Medulla oblongata (tissue), 1 donor: ENCODE data around the gene RRAS2.
"Not testable (repeated sequence)": the region's sequence is repeated elsewhere in the genome, so short reads cannot be mapped to it uniquely, and the experiment has no call there.

Source experiments
- DNase-seq: peaks from one replicate; pipeline ENCODE4 v3.0.0-alpha.2; 2015; ENCODE audit errors: extremely low spot score

RRAS2 gene

DNA sequence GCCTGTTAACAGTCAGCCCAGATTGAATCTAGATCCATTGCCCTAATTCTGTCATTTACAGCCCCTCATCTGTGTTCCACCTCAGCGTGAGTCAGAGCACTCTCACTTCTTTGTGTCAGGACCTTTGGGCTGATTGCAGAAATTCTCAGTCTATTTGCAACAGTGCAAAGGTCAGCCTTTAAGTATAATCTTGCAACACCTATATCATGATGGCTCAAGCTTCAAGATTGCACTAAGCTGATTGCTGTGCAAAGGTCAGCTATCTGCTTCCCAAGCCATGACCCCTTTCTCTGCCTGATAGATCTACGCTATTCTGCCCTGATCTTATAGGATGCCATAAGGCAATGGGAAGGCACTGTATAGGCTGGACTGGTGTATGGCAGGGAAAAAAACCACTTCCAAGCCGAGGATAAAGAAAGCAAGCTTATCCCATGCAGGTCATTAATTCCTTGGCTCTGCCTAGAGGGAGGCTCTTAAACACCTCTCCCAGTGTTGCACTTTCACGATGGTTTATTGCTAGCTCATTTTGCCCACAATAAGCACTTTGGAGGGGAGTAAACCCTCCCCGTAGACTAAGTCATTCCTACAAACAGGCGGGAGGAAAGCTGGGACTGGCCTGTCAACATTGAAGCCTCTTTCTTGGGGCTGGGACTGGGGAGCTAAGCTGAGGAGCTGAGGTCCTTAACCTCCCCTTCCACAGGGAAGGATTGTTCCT, 100.6 kb downstream of the RRAS2 start:
- no peak for DNase-seq

DNA sequence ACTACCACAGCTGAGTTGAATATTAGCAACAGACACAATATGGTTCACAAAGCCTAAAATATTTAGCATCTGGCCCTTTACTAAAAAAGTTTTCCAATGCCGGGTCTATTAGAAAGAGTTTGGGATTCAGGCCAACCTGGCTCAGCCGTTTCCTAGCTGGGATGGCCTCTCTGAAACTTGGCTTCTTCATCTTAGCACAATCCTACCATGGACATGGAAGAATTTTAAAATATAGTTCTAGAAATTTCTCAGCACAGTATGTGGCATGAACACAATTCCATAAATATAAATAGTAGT, 103.8 kb downstream of the RRAS2 start:
- no peak for DNase-seq

DNA sequence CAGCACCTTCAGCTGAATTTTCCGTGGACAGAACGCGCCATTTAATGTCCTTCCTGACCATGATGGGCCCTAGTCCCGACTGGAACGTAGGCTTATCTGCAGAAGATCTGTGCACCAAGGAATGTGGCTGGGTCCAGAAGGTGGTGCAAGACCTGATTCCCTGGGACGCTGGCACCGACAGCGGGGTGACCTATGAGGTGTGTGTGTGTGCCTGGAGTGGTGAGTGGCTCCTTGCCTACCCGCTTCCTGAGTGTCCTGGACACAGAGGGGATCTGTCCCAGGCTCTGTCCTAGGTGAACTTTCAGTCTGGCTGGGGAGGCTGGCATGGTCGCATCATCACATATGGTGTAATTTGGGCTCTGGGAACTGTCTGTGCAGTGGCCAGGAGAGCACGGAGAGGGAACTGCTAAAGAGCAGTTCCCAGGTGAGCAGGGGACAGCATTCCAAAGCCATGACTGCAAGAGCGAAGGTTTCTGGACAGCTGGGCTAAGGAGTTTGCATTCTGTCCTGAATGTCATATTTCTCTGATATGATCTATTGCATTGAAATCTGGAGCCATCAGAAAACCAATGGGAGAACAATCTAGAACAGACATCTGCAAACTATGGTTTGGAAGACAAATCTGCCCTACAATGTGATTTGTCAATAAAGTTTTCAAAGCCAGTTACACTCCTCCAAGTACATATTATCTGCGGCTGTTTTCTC, 104.3 kb downstream of the RRAS2 start:
- DNase-seq, result no peak

DNA sequence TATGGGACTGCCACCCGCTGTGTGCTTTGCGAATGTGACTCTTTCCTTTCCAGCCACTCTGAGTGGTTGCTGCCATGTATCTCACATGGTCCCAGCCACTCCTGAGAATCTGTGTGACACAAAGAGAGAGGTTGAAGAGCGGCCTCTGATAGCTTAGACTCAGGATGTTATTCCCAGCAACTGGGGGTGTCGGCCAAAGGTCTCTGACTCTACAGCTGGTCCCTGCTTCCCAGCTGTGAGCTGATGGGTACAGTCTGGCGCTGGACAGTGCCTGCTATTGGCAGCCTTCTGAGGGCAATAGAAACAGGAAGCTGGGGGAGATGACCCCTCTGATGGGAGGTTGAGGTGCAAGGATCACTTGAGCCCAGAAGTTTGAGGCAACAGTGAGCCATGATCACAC, 105.1 kb downstream of the RRAS2 start:
- no peak for DNase-seq

DNA sequence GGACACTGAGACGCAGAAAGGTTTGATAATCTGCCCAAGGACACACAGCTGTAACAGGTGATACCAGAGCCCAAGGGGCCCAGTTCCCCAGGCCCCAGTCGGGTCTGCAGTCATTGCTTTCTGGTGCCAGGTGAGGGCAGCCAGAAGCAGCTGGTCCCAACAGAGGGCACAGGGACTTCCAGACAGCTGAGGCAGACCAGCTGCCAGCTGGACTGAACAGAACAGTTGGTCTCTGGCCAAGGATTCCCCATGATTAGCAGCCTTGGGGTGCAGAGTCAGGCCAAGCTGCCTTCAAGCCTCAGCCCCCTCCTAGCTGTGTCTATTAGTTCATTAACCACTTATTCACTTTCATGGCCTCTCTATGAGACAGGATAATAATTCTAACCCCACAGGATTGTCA, 105.6 kb downstream of the RRAS2 start:
- no peak for DNase-seq

DNA sequence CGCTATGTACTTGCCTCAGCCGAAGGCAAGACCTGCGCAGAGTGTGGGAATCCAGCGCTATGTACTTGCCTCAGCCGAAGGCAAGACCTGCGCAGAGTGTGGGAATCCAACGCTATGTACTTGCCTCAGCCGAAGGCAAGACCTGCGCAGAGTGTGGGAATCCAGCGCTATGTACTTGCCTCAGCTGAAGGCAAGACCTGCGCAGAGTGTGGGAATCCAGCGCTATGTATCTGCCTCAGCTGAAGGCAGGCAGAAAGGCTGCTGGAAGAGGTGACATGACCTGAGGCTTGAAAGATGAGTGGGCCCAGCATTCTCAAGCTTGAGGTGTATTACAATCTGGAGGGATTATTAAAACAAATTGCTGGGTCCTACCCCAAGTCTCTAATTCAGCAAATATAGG, 106.5 kb downstream of the RRAS2 start:
- not testable (repeated sequence) for DNase-seq

DNA sequence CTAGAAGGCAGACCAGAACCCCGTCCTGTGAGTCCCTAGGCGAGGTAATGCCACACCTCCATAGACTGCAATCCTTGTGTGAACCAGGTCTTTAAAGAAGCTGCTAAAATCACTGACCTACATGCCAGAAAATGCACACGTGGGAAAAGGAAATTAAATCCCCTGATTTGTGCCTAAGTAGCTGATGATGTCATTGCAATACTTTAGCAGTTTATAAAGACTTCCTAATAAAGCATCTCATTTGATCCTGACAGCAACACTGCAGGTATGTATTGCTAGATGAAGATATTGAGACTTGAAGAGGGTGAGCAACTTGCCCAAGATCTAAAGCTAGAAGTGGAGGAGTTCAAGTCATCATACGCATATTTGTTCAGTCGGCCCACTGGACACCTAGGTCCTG, 107.2 kb downstream of the RRAS2 start:
- DNase-seq, result no peak

DNA sequence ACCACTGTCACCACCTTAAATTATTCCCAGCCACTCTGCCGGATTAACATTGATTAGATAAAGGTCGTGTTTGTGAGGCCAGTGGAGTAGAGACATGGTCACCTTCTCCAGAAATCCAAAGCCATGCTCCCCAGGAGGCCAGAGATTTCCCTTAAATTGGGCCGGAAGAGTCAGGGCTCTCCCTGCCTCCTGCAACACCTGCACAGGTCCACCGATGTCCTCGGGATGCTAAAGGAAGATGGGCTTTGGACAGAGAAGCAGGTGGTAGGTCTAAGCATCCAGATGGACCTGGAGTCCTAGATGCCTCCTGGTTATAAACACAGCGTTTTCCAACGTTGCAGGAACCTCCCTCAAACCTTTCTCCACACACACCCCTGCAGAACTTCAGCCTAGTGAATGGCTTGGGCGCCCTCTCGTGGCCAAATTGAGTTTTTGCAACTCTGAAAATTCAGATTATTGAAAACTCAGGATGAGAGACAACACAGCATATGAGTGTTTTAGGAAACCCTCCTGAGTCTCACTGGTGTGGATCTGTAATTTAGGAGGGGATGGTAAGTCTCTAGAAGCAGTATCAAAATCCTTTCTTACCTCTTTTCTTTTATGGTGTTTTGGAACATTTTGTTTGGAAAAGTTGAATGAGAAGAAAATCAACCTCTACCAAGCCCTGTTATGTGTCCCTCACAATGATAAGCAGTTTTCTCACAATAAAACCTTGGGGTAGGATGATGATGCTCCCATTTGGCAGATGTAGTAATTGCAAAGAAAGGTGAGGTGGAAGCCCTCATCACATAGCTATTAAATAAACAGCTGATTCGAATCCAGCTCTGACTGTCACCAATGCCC, 109.6 kb downstream of the RRAS2 start:
- peak; percentile 90 for DNase-seq

DNA sequence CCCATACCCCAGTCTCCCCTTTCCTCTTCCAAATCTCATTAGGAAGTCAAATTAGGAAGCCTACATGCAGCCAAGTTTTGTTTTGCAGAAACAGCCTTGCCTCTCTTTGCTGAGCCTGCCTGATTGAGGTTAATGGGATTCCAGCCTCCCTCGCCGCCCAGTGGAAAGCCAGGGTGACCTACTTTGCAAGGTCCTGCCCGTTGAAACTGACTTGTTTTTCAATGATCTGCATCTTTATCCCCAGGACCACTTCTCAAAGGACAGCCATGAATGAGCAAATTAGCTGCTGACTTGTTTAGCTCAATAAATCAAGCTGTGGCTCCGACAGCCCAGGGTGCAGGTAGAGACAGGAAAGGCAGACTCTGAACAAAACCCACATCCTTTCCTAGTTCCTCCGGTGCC, 110.4 kb downstream of the RRAS2 start:
- peak; percentile 86 for DNase-seq

DNA sequence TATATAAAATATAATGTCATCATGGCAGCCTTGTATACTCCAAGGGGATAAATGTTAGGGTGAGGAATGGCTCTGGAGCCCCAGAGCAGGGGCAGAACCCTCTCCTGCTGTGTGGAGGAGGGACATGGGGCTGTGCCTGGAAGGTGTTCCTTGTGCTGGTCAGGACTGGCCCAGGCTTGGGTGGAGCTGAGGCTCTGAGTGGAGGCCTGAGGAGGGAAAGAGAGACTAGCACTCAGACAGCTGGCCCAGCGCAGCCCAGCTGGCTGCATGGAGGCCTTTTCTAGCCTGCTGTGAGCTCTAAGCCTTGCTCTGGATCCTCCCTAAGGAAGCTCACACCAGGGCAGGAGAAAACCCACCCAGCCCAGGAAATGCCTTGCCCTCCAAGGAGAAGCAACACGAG, 113.5 kb downstream of the RRAS2 start:
- no peak for DNase-seq

DNA sequence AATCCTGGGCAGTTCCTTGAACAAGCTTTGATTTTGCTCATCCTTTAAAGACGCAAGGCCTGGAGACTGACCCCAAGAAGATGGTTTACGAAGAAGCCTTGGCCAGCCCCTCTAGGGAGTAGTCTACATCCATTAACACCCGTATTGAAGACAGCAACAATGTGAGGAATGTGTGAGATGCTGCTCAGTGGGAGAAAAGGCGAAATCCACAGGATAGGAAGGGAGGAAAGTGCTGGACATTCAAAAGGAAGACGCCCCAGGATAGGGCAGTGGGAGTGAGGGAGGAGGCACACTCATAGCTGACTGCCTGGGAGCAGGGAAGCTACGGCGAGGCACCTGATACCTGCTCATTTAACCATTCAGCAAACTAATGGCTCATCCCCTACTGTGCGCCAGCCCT, 114.1 kb downstream of the RRAS2 start:
- no peak for DNase-seq

DNA sequence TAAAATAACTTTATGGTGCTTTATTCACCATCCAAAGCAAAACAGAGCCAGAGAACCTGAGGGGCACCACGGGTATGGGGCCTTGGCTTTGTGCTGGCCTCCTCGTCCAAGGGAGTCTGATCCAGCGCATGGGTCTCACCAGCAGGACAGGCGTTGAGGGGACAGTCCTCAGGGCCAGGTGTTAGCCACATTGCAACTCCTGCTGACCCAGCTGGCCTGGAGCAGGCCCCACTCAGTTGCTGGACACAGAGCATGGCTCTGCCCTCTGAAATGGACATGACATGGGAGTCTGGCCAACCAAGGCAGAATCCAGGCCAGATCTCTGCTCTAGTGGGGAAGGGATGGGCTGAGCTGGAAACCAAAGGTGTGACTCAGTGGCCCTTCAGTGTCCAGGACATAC, 116.2 kb downstream of the RRAS2 start:
- DNase-seq, result no peak

DNA sequence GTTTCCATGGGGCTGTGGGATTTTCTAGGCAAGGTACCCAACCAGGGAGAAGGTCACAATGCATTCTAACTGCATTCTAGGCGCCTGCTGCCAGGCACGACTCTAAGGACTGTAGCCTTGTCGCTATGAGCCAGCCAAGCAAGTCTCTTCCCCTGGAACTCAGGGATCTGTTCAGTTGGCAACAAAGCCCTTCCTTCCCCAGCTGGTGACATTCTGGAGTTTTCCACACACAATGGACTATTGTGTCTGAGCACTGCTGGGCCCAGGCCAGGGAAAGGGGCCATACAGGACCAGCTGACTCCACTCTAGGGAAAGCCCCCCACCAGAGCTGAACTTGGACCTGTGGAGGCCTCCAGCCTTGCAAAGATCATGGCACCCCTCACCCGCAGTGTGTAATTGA, 116.8 kb downstream of the RRAS2 start:
- DNase-seq, result peak; percentile 84

DNA sequence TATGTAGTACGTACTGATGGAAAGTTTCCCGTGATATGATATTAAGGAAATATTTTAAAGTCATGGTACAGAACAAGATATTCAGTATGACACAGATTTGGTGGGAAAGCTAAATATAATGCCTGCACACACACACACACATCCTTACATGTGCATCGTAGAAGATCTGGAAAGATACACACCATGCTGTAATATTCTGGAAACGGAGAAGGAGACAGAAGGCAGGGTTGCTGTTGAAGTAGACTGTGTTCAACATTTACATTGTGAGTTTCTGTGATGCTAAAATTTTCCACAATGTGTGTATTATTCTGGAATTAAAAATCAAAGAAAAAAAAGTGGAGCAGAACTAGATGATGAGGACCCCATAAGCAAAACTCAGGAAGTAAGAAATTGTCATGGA, 118.0 kb downstream of the RRAS2 start:
- no peak for DNase-seq

DNA sequence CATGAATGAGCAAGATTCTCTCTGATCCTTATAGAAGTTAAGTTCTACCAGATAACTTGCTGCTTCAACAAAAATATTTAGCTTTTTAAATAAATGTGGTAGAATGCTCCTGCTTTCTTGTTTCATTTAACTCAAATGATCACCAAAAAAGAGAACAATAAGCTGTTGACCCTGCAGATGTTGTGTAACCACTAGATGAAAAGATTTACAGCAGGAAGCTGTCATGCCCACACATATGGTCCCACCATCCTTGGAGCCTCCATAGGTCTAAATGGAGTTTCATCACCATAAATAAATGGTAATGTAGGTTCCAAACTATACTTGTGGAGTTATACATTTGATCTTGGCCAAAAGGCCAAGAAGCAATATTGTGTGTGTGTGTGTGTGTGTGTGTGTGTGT, 118.8 kb downstream of the RRAS2 start:
- no peak for DNase-seq

DNA sequence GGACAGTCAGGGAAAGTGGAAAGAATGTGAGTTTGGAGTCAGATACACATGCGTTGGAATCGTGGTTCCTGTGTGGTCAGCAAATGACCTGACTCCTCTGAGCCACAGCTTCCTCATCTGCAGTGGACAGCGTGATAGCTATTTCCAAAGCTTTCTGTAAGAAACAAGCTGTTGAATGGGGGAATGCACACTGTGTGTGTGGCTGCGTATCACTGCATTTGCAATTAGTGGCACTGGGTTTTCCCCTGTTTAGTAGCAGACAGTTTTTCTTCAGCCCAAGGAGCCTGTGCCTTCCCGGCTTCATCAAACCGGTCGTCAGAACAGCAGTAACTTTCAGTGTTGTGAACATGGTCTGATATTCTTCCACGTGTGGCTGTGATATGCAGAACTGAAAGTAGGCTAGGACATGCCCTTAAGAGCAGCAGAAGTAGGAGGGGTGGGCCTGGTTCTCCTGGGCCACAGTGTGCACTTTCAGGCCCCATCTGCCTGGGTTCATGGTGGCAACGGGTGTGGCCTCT, 121.5 kb downstream of the RRAS2 start:
- peak; percentile 85 for DNase-seq

DNA sequence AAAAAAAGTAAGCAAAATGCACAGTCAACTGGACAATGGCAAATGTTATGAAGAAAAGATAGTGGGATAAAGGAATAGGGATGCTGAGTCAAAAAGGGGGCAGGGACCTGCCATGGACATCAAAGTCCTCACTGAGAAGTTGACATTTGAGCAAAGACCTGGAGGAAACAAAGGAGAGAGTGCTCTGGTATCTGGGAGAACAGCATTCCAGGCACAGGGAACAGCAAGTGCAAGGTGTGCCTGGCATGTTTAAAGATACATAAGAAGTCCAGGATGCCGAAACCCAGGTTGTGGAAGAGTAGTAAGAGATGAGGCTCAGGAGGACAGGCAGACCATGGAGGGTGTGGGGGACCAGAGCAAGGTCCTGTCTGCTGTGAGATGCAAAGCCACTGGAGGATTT, 123.3 kb downstream of the RRAS2 start:
- DNase-seq, result no peak

DNA sequence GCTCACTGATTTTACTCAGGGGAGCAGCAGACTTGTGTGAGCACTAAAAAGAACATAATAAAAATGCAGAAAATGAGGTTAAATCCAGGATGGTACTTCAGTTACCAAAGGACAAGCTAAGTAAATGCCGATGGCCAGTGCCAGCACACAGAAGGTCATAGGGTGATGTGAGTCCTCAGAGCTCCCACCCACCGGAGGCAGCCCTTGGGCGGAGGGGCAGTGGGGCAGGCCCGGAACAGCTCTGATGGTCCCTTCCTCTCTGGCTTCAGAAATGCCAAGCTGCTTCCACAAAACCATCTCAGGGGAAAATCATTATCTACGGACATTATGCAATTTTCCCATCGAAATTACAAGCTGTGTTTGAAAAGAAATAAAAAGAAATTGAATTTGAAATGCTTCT, 124.5 kb downstream of the RRAS2 start:
- DNase-seq, result no peak

DNA sequence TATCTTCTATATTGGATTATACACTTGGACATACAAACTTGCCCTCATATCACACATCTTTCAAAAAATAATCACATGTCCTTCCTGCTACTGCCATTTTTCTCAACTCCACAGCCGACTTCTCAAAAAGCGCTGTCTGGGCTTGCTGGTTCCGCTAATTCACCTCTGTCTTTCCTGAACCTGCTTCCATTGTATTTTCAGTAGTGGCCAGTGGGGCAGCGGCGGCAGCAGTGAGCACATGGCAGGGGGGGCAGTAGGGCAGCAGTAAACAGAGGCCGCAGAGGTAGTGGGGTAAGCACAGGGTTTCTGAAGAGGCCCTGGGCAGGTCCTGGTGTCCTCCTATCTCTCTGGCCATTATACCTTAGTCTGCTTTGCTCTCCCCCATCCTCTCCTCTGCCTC, 126.3 kb downstream of the RRAS2 start:
- DNase-seq, result no peak

DNA sequence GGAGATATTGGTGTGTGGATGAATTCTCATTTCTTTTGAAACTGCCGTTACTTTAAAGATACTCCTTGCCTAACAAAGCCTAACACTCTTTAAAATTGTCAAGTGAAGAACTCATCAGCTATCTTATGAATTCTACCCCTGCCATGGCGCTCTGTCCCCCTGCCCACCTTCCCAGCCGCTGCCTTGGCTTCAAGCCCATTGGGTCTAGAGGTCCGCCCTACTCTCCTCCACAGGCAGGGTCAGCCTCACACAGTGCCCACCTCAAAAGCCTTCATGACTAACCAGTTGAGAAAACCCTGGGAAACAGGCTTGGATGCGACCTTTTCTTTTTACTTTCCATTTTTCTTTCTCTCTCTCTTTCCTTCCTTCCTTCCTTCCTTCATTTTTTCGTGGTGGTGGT, 128.6 kb downstream of the RRAS2 start:
- no peak for DNase-seq

DNA sequence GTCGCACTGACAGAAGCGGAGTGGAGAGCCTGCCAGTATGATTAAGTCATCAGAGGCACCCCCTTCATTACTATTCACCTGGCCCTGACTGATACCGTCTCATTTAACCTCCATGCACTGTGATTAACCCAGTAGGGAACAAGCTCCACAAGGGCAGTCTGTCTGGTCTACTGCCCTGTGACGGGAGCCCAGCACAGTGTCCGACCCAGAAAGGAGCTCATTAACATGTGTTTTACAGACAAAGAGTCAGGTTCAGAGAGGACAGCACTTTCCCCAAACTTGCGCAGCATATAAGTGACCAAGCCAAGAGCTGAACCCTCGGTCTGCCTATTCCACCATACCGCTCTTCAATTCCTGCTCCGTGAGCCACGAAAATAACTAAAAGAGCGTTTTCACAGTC, 129.5 kb downstream of the RRAS2 start:
- no peak for DNase-seq

DNA sequence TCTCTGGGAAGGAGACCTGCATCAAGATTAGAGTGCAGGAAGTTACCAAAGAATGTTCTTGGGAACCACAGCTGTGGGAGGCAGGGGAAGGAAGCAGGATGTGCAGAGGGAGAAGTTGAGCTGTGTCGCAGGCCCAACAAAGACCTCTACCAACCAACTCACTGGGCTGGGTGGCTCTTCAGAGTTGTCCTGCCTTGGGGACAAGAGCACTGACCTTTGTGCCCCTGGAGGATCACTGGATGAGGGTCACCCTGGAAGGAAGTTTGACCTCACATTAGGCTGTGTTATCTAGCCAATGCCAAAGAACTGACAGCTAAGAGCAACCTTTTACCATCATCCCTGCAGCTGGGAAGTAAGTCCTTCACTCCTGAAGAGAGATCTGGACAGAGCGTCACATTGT, 130.6 kb downstream of the RRAS2 start:
- DNase-seq, result no peak
